Liver (tissue), 9 donors: ENCODE measurements around the gene CPED1. TPM values are rescaled to one million over a fixed set of nuclear protein-coding genes. Genes with fewer than 3 reads are reported as not detected.

ENCODE experiments used
- DNase-seq: peaks from one replicate; pipeline ENCODE4 v3.0.0-alpha.2; 2017; ENCODE audit warnings: low spot score
- H3K27ac ChIP-seq, 2 donors: one replicate each; pipeline ENCODE4 v1.7.0; 2013; ENCODE audit warnings: inconsistent platforms in 2 of 2, low read length in 2 of 2, control low read depth in 1 of 2, low read depth in 1 of 2, mild to moderate bottlenecking in 1 of 2
- H3K27me3 ChIP-seq, 4 donors: one replicate each; pipeline versions ENCODE4 v1.6.1 to v1.7.0; 2013; ENCODE audit warnings: low read length in 3 of 4, inconsistent platforms in 1 of 4, mild to moderate bottlenecking in 1 of 4, moderate library complexity in 1 of 4; ENCODE audit not compliant: control insufficient read depth in 4 of 4, insufficient read depth in 4 of 4
- H3K36me3 ChIP-seq, 4 donors: one replicate each; pipeline versions ENCODE4 v1.6.1 to v1.7.0; 2013; ENCODE audit warnings: low read length in 3 of 4, mild to moderate bottlenecking in 3 of 4, low read depth in 1 of 4, moderate library complexity in 1 of 4; ENCODE audit not compliant: control insufficient read depth in 4 of 4, insufficient read depth in 3 of 4
- H3K4me1 ChIP-seq, 4 donors: one replicate each; pipeline versions ENCODE4 v1.6.1 to v1.7.0; 2013; ENCODE audit warnings: low read length in 3 of 4, mild to moderate bottlenecking in 3 of 4, moderate library complexity in 1 of 4; ENCODE audit not compliant: control insufficient read depth in 4 of 4, insufficient read depth in 4 of 4
- H3K4me3 ChIP-seq, 3 donors: one replicate each; pipeline versions ENCODE4 v1.6.1 to v1.7.0; 2013; ENCODE audit warnings: low read length in 3 of 3, control low read depth in 1 of 3, low read depth in 1 of 3, mild to moderate bottlenecking in 1 of 3
- H3K9ac ChIP-seq, 2 donors: one replicate each; pipeline ENCODE4 v1.7.0; 2013; ENCODE audit warnings: low read length in 2 of 2, mild to moderate bottlenecking in 2 of 2, moderate library complexity in 2 of 2, control low read depth in 1 of 2, low read depth in 1 of 2
- H3K9me3 ChIP-seq, 4 donors: one replicate each; pipeline versions ENCODE4 v1.6.1 to v1.7.0; 2013; ENCODE audit warnings: low read length in 3 of 4; ENCODE audit not compliant: control insufficient read depth in 4 of 4
- EGR1 ChIP-seq, 2 donors: IDR thresholded peaks; 2 replicates each; pipeline ENCODE4 v1.6.1; 2016 to 2018; ENCODE audit warnings: antibody characterized with exemption in 2 of 2, low read depth in 2 of 2
- FOXA1 ChIP-seq: IDR thresholded peaks from 2 replicates; pipeline ENCODE4 v1.6.1; 2016; ENCODE audit warnings: antibody characterized with exemption
- FOXA2 ChIP-seq: IDR thresholded peaks from 2 replicates; pipeline ENCODE4 v1.6.1; 2016; ENCODE audit warnings: antibody characterized with exemption
- GABPA ChIP-seq, 2 donors: IDR thresholded peaks in 1 of 2; conservative IDR thresholded peaks in 1 of 2; 2 replicates each; pipeline ENCODE4 v1.6.1; 2016; ENCODE audit warnings: antibody characterized with exemption in 2 of 2, mild to moderate bottlenecking in 1 of 2, moderate library complexity in 1 of 2
- HNF4A ChIP-seq, 2 donors: conservative IDR thresholded peaks; 2 replicates each; pipeline ENCODE4 v1.6.1; 2016; ENCODE audit warnings: antibody characterized with exemption in 2 of 2, mild to moderate bottlenecking in 2 of 2
- HNF4G ChIP-seq: IDR thresholded peaks from 2 replicates; pipeline ENCODE4 v1.6.1; 2016; ENCODE audit warnings: antibody characterized with exemption
- NR2F2 ChIP-seq: IDR thresholded peaks from 2 replicates; pipeline ENCODE4 v1.6.1; 2016; ENCODE audit warnings: antibody characterized with exemption
- RXRA ChIP-seq, 2 donors: IDR thresholded peaks; 2 replicates each; pipeline ENCODE4 v1.6.1; 2017 to 2018; ENCODE audit warnings: antibody characterized with exemption in 2 of 2, mild to moderate bottlenecking in 1 of 2
- SP1 ChIP-seq: IDR thresholded peaks from 2 replicates; pipeline ENCODE4 v1.6.1; 2018; ENCODE audit warnings: antibody characterized with exemption, mild to moderate bottlenecking
- TAF1 ChIP-seq: conservative IDR thresholded peaks from 2 replicates; pipeline ENCODE4 v1.6.1; 2016; ENCODE audit warnings: antibody characterized with exemption, mild to moderate bottlenecking
- YY1 ChIP-seq: IDR thresholded peaks from 2 replicates; pipeline ENCODE4 v1.6.1; 2016; ENCODE audit warnings: antibody characterized with exemption, mild to moderate bottlenecking
- WGBS: extraction: QIAGEN DNeasy Blood & Tissue Kit; methylation state at CpG from one replicate; pipeline ENCODE4 v1.1.7; 2013; 5-methylcytosine and 5-hydroxymethylcytosine counted together
- polyA plus RNA-seq, 2 donors: library from polyadenylated mRNA; stranded (reverse) in 1 of 2; unstranded in 1 of 2; fragments of 200-250 nt in 1 of 2; fragments of >200 nt in 1 of 2; fragmentation: Nextera tagmentation in 1 of 2; extraction: Ambion mirVana in 1 of 2; gene quantifications; one replicate each; pipeline versions ENCODE4 v1.2.1 to v1.2.3, GENCODE V29; 2013 to 2015
- total RNA-seq, 2 donors: library from RNA; depleted of rRNA; stranded (reverse); fragments of >200 nt; gene quantifications; one replicate each; pipeline ENCODE4 v1.2.3, GENCODE V29; 2014
- TF ChIP-seq, protein P1 (sequence below): IDR thresholded peaks from 2 replicates; pipeline ENCODE4 v1.6.1; 2016; ENCODE audit warnings: antibody characterized with exemption
- TF ChIP-seq, protein P2 (sequence below): IDR thresholded peaks from 2 replicates; pipeline ENCODE4 v1.6.1; 2016; ENCODE audit warnings: antibody characterized with exemption
- TF ChIP-seq, protein P3 (sequence below): IDR thresholded peaks from 2 replicates; pipeline ENCODE4 v1.6.1; 2016; ENCODE audit warnings: antibody characterized with exemption
- TF ChIP-seq, protein P4 (sequence below): IDR thresholded peaks from 2 replicates; pipeline ENCODE4 v1.6.1; 2016; ENCODE audit warnings: antibody characterized with exemption, mild to moderate bottlenecking
- donor health status: healthy.
- donor health status: healthy.
- donor health status: healthy.
- donor health status: healthy.
- donor health status: healthy.

The CPED1 gene
- total and polyA plus RNA-seq, 4 donors = 8.5 to 58.0 (median 14.6) TPM

DNA sequence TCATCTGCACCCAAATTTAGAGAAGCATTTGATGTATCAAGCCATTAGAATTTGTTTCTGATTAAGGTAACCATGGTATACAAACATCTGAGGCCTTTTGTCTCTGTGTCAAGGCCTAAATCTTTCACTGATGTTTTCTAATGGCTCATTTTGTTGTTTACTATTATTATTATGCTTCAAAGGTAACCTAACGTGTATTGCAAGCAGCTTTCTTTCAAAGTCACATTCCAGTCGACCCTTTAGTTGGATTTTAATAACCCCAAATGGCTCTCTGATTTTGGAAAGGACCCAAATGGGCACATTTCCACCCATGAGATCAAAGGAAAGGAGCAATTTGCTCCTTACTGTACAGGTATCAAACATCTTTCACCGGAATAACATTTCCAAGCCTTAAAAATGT, 293.6 kb downstream of the CPED1 start:
- TF ChIP-seq HNF4A (conservative IDR thresholded peaks at IDR 0.05) (no peak), RXRA (IDR thresholded peaks at IDR 0.05) (no peak), FOXA1 (no peak), HNF4G (no peak), FOXA2 (no peak), EGR1 (IDR thresholded peaks at IDR 0.05; ENCODE audit: low read depth in 2 of 2) (no peak), SP1 (no peak)
- TF ChIP-seq, protein P1, sequence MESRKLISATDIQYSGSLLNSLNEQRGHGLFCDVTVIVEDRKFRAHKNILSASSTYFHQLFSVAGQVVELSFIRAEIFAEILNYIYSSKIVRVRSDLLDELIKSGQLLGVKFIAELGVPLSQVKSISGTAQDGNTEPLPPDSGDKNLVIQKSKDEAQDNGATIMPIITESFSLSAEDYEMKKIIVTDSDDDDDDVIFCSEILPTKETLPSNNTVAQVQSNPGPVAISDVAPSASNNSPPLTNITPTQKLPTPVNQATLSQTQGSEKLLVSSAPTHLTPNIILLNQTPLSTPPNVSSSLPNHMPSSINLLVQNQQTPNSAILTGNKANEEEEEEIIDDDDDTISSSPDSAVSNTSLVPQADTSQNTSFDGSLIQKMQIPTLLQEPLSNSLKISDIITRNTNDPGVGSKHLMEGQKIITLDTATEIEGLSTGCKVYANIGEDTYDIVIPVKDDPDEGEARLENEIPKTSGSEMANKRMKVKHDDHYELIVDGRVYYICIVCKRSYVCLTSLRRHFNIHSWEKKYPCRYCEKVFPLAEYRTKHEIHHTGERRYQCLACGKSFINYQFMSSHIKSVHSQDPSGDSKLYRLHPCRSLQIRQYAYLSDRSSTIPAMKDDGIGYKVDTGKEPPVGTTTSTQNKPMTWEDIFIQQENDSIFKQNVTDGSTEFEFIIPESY = no peak
- TF ChIP-seq, protein P2, sequence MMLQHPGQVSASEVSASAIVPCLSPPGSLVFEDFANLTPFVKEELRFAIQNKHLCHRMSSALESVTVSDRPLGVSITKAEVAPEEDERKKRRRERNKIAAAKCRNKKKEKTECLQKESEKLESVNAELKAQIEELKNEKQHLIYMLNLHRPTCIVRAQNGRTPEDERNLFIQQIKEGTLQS = no peak
- TF ChIP-seq, protein P3, sequence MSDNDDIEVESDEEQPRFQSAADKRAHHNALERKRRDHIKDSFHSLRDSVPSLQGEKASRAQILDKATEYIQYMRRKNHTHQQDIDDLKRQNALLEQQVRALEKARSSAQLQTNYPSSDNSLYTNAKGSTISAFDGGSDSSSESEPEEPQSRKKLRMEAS = no peak
- DNase-seq = no peak
- 75% methylated on average over 3 of the region's 3 CpGs for WGBS
- Histone ChIP-seq H3K27ac (no peak overlapping the region), H3K36me3 (peaks cover 0 to 35% (median 22%) of the 10 kb centered on the region in 4 donors), H3K4me1 (no peaks in the 10 kb centered on the region), H3K27me3 (no peaks in the 10 kb centered on the region), H3K4me3 (no peak overlapping the region), H3K9ac (no peak overlapping the region), H3K9me3 (no peaks in the 10 kb centered on the region)

DNA sequence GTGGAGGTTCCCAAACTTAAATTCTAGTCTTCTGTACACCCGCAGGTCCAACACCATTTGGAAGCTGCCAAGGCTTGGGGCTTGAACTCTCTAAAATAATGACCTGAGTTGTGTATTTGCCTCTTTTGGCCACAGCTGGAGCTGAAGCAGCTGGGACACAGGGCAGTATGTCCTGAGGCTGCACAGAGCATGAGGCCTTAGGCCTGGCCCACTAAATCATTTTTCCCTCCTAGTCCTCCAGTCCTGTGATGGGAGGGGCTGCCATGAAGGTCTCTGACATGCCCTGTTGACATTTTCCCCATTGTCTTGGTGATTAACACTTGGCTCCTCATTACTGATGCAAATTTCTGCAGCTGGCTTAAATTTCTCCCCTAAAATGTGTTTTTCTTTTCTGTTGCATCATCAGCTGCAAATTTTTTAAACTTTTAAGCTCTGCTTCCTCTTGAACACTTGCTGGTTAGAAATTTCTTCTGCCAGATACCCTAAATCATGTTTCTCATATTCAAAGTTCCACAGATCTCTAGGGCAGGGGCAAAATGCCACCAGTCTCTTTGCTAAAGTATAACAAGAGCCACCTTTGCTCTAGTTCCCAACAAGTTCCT, 296.7 kb downstream of the CPED1 start:
- TF ChIP-seq YY1 (no peak), GABPA (IDR thresholded peaks at IDR 0.05 in 1 of 2, conservative IDR thresholded peaks at IDR 0.05 in 1 of 2) (no peak), HNF4G (no peak), RXRA (IDR thresholded peaks at IDR 0.05) (no peak)
- TF ChIP-seq, protein P2 = no peak
- H3K9me3 ChIP-seq = no peaks in the 10 kb centered on the region
- WGBS = 90% methylated on average over 1 of the region's 1 CpG

DNA sequence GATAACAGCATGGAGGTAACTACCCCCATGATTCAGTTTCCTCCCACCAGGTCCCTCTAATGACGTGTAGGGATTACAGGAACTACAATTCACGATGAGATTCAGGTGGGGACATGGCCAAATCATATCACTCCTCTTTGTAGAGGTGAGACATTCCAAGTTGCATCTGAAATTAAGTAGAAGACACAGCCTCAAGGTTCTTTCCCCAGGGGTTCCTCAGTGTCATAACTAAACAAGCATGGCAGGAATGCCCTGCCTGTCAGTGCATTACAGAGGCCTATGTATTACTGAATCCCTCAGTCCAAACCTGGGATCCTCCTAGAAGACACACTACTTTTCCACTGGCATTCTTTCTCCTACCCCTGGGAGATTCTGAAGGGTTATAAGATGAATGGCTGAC, 297.7 kb downstream of the CPED1 start:
- Histone ChIP-seq H3K27me3 (no peaks in the 10 kb centered on the region), H3K9me3 (no peaks in the 10 kb centered on the region), H3K9ac (no peak overlapping the region), H3K36me3 (peaks cover 0 to 25% (median 16%) of the 10 kb centered on the region in 4 donors), H3K27ac (no peak overlapping the region), H3K4me3 (no peak overlapping the region), H3K4me1 (no peaks in the 10 kb centered on the region)
- no peak for TF ChIP-seq YY1
- TF ChIP-seq, protein P2 = no peak
- no peak for TF ChIP-seq GABPA (IDR thresholded peaks at IDR 0.05 in 1 of 2, conservative IDR thresholded peaks at IDR 0.05 in 1 of 2)
- TF ChIP-seq SP1 = no peak
- TF ChIP-seq, protein P4, sequence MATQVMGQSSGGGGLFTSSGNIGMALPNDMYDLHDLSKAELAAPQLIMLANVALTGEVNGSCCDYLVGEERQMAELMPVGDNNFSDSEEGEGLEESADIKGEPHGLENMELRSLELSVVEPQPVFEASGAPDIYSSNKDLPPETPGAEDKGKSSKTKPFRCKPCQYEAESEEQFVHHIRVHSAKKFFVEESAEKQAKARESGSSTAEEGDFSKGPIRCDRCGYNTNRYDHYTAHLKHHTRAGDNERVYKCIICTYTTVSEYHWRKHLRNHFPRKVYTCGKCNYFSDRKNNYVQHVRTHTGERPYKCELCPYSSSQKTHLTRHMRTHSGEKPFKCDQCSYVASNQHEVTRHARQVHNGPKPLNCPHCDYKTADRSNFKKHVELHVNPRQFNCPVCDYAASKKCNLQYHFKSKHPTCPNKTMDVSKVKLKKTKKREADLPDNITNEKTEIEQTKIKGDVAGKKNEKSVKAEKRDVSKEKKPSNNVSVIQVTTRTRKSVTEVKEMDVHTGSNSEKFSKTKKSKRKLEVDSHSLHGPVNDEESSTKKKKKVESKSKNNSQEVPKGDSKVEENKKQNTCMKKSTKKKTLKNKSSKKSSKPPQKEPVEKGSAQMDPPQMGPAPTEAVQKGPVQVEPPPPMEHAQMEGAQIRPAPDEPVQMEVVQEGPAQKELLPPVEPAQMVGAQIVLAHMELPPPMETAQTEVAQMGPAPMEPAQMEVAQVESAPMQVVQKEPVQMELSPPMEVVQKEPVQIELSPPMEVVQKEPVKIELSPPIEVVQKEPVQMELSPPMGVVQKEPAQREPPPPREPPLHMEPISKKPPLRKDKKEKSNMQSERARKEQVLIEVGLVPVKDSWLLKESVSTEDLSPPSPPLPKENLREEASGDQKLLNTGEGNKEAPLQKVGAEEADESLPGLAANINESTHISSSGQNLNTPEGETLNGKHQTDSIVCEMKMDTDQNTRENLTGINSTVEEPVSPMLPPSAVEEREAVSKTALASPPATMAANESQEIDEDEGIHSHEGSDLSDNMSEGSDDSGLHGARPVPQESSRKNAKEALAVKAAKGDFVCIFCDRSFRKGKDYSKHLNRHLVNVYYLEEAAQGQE = no peak
- TF ChIP-seq RXRA (IDR thresholded peaks at IDR 0.05) = no peak
- TF ChIP-seq, protein P3 = no peak
- no peak for TF ChIP-seq NR2F2
- TF ChIP-seq EGR1 (IDR thresholded peaks at IDR 0.05; ENCODE audit: low read depth in 2 of 2) = no peak
- TF ChIP-seq FOXA1 = no peak
- TF ChIP-seq TAF1 = no peak
- TF ChIP-seq HNF4G = no peak
- TF ChIP-seq, protein P1 = no peak
- 94% methylated on average over 2 of the region's 2 CpGs for WGBS
- no peak for DNase-seq

More for the DNA sequence above, 296.7 kb downstream of the CPED1 start:
- Histone ChIP-seq H3K27ac (no peak overlapping the region), H3K27me3 (no peaks in the 10 kb centered on the region), H3K36me3 (peaks cover 0 to 32% (median 20%) of the 10 kb centered on the region in 4 donors), H3K9ac (no peak overlapping the region), H3K4me1 (no peaks in the 10 kb centered on the region), H3K4me3 (no peak overlapping the region)
- no peak for DNase-seq
